K562 (cell line): Measurements from ENCODE around the gene HLA-E. TPM values are rescaled to one million over a fixed set of nuclear protein-coding genes. Genes with fewer than 3 reads are reported as not detected.
A peak's percentile ranks its signal among the peaks of the same experiment; 100 is the strongest.

Experiments used
- BMI1 ChIP-seq: fragments of 150-350 bp; IDR thresholded peaks from 2 replicates; pipeline ENCODE4 v1.6.1; 2014; ENCODE audit warnings: low read length
- CGGBP1 ChIP-seq: fragments of 250-450 bp; sonication (Bioruptor Pico); IDR thresholded peaks from 2 replicates; pipeline ENCODE4 v1.9.0; 2021; ENCODE audit warnings: mild to moderate bottlenecking
- DPF2 ChIP-seq: fragments of 450-650 bp; IDR thresholded peaks from 2 replicates; pipeline ENCODE4 v1.6.1; 2016
- FOXP4 ChIP-seq: sonication (generic); formaldehyde crosslinking; IDR thresholded peaks from 2 replicates; pipeline ENCODE4 v1.8.0; 2022; ENCODE audit warnings: mild to moderate bottlenecking, missing genetic modification reagents, borderline replicate concordance
- GTF2F1 ChIP-seq: IDR thresholded peaks from 2 replicates; pipeline ENCODE4 v1.6.1; 2011; ENCODE audit warnings: low read depth, low read length, improper control_type of control experiment
- HDAC1 ChIP-seq, 2 experiments: fragments of 450-650 bp; IDR thresholded peaks; 2 replicates each; pipeline ENCODE4 v1.6.1; 2016 to 2017; ENCODE audit warnings: inconsistent platforms in 1 of 2, mild to moderate bottlenecking in 1 of 2, moderate library complexity in 1 of 2
- MTF1 ChIP-seq: fragments of 250-450 bp; sonication (Bioruptor Pico); IDR thresholded peaks from 2 replicates; pipeline ENCODE4 v1.9.0; 2021; ENCODE audit warnings: moderate library complexity, mild to moderate bottlenecking, inconsistent platforms, borderline replicate concordance
- MYNN ChIP-seq, 2 experiments: sonication (generic); formaldehyde crosslinking in 1 of 2; IDR thresholded peaks; 2 replicates each; pipeline versions ENCODE4 v1.5.0 to v1.6.1; 2016 to 2020; ENCODE audit warnings: antibody characterized with exemption in 1 of 2, missing genetic modification reagents in 1 of 2
- NR2C1 ChIP-seq, 2 experiments: fragments of 450-650 bp; IDR thresholded peaks; 2 replicates each; pipeline ENCODE4 v1.6.1; 2017; ENCODE audit warnings: mild to moderate bottlenecking in 2 of 2, antibody characterized with exemption in 1 of 2, inconsistent platforms in 1 of 2, missing compliant biosample characterization in 1 of 2, missing genetic modification characterization in 1 of 2
- PBX2 ChIP-seq, 2 experiments: IDR thresholded peaks in 1 of 2; conservative IDR thresholded peaks in 1 of 2; 2 replicates each; pipeline ENCODE4 v1.6.1; 2016; ENCODE audit warnings: low read depth in 2 of 2, mild to moderate bottlenecking in 1 of 2, missing compliant biosample characterization in 1 of 2, missing genetic modification characterization in 1 of 2, moderate library complexity in 1 of 2
- SIN3B ChIP-seq: fragments of 450-650 bp; IDR thresholded peaks from 2 replicates; pipeline ENCODE4 v1.6.1; 2017; ENCODE audit warnings: low read depth, mild to moderate bottlenecking, moderate library complexity
- TAF1 ChIP-seq: IDR thresholded peaks from 2 replicates; pipeline ENCODE4 v1.6.1; 2011; ENCODE audit warnings: mild to moderate bottlenecking, low read length, moderate library complexity; ENCODE audit not compliant: insufficient read depth, control insufficient read depth, severe bottlenecking; ENCODE audit errors: extremely low read depth
- TRIM24 ChIP-seq, 2 experiments: fragments of 450-650 bp; IDR thresholded peaks; 2 replicates each; pipeline ENCODE4 v1.6.1; 2016
- USF2 ChIP-seq: sonication (generic); formaldehyde crosslinking; IDR thresholded peaks from 2 replicates; pipeline ENCODE4 v1.5.0; 2020; ENCODE audit warnings: missing genetic modification reagents
- ZBTB12 ChIP-seq: fragments of 250-450 bp; sonication (Bioruptor Pico); IDR thresholded peaks from 2 replicates; pipeline ENCODE4 v1.4.0; 2020
- ZNF282 ChIP-seq: sonication (generic); formaldehyde crosslinking; IDR thresholded peaks from 2 replicates; pipeline ENCODE4 v1.8.1; 2023; ENCODE audit warnings: missing genetic modification reagents
- ZNF584 ChIP-seq: fragments of 200-800 bp; sonication (Bioruptor generic); IDR thresholded peaks from 2 replicates; pipeline ENCODE4 v1.6.1; 2016; ENCODE audit warnings: low read depth, mild to moderate bottlenecking, missing genetic modification characterization, missing compliant biosample characterization
- ZNF655 ChIP-seq: fragments of 250-450 bp; sonication (Bioruptor Pico); IDR thresholded peaks from 2 replicates; pipeline ENCODE4 v1.5.0; 2021
- polyA plus RNA-seq, 8 experiments: library from polyadenylated mRNA; depleted of rRNA in 4 of 8; stranded (reverse) in 5 of 8; unstranded in 3 of 8; fragments of >200 nt; fragmentation: Nextera tagmentation in 2 of 8; fragmentation: Illumina TruSeq in 1 of 8; extraction: Ambion mirVana in 2 of 8; extraction: Trizol in 1 of 8; gene quantifications; 2 replicates each; pipeline versions ENCODE4 v1.2.1 to v1.2.3, GENCODE V29; 2011 to 2014; ENCODE audit warnings: inconsistent platforms in 1 of 8, missing spikeins in 1 of 8
- total RNA-seq, 7 experiments: library from RNA; depleted of rRNA in 6 of 7; stranded (reverse); fragments of >200 nt in 6 of 7; fragmentation: Illumina TruSeq in 2 of 7; extraction: Trizol in 2 of 7; gene quantifications; 2 replicates each; pipeline versions ENCODE4 v1.2.1 to v1.2.3, GENCODE V29; 2011 to 2021; ENCODE audit warnings: low replicate concordance in 1 of 7

HLA-E gene
- total and polyA plus RNA-seq, 9 of the 15 experiments (the other 6 are each of a cell fraction or from before 2014, with no cell fraction given) = 3.2 to 39.9 (median 26.8) TPM

GRCh38 chr6:30490026-30490876 is 942 bp downstream of the HLA-E start (continued):
- TF ChIP-seq USF2 (CRISPR knock-in tag) (no peak), ZNF655 (CRISPR knock-in tag) (no peak), MTF1 (CRISPR knock-in tag) (no peak), PBX2 (CRISPR knock-in tag; IDR thresholded peaks at IDR 0.05; ENCODE audit: low read depth) (no peak), PBX2 (tag; conservative IDR thresholded peaks at IDR 0.05; ENCODE audit: low read depth) (no peak), ZBTB12 (CRISPR knock-in tag) (no peak), NR2C1 (IDR thresholded peaks at IDR 0.05) (no peak), NR2C1 (tag; IDR thresholded peaks at IDR 0.05) (0 out of 2 replicates have a peak, but pooled peaks have one; percentile 46), ZNF282 (CRISPR knock-in tag) (no peak), TRIM24 (IDR thresholded peaks at IDR 0.05) (no peak), BMI1 (no peak), HDAC1 (IDR thresholded peaks at IDR 0.05) (no peak), ZNF584 (CRISPR knock-in tag) (no peak), GTF2F1 (no peak), MYNN (IDR thresholded peaks at IDR 0.05) (peak; percentile 8; the same call in 1 of the 2 replicates), MYNN (CRISPR knock-in tag; IDR thresholded peaks at IDR 0.05) (no peak), TAF1 (no peak), FOXP4 (no peak), DPF2 (no peak), SIN3B (no peak), CGGBP1 (CRISPR knock-in tag) (no peak)
